HEK293 (cell line): ENCODE data around the gene MAB21L3.

Experiments
- HOXC10 ChIP-seq: sonication (generic); formaldehyde crosslinking; IDR thresholded peaks from 2 replicates; pipeline ENCODE4 v1.8.1; 2023; ENCODE audit warnings: mild to moderate bottlenecking, missing genetic modification reagents
- MZF1 ChIP-seq: fragments of 450-650 bp; formaldehyde crosslinking; IDR thresholded peaks from 2 replicates; pipeline ENCODE4 v1.5.1; 2017; ENCODE audit warnings: missing biosample characterization, missing genetic modification characterization, borderline replicate concordance
- TRIM28 ChIP-seq: IDR thresholded peaks from 2 replicates; pipeline ENCODE4 v1.6.1; 2011; ENCODE audit warnings: low read length, control low read depth, borderline replicate concordance
- ZBTB1 ChIP-seq: fragments of 450-650 bp; formaldehyde crosslinking; IDR thresholded peaks from 2 replicates; pipeline ENCODE4 v1.5.1; 2016; ENCODE audit warnings: missing biosample characterization, missing genetic modification characterization
- ZBTB7A ChIP-seq: fragments of 450-650 bp; formaldehyde crosslinking; IDR thresholded peaks from 2 replicates; pipeline ENCODE4 v1.5.1; 2016; ENCODE audit warnings: low read depth, missing biosample characterization, missing genetic modification characterization
- ZNF274 ChIP-seq, 2 experiments: fragments of 200-500 bp in 1 of 2; fragments of 450-650 bp in 1 of 2; sonication (Bioruptor generic) in 1 of 2; formaldehyde crosslinking in 1 of 2; IDR thresholded peaks; 2 replicates each; pipeline versions ENCODE4 v1.5.1 to v1.6.1; 2014 to 2016; ENCODE audit warnings: borderline replicate concordance in 1 of 2, inconsistent platforms in 1 of 2, low read length in 1 of 2, missing biosample characterization in 1 of 2, missing genetic modification characterization in 1 of 2
- ZNF324 ChIP-seq: fragments of 450-650 bp; formaldehyde crosslinking; IDR thresholded peaks from 2 replicates; pipeline ENCODE4 v1.5.1; 2016; ENCODE audit warnings: missing biosample characterization, missing genetic modification characterization
- ZNF350 ChIP-seq: fragments of 450-650 bp; formaldehyde crosslinking; IDR thresholded peaks from 2 replicates; pipeline ENCODE4 v1.5.0; 2017; ENCODE audit warnings: missing biosample characterization, mild to moderate bottlenecking, missing genetic modification characterization
- ZNF747 ChIP-seq: fragments of 450-650 bp; formaldehyde crosslinking; IDR thresholded peaks from 2 replicates; pipeline ENCODE4 v1.5.1; 2016; ENCODE audit warnings: missing biosample characterization, missing genetic modification characterization
- TF ChIP-seq, protein P1 (sequence below): fragments of 450-650 bp; formaldehyde crosslinking; IDR thresholded peaks from 2 replicates; pipeline ENCODE4 v1.5.1; 2016; ENCODE audit warnings: missing biosample characterization, missing genetic modification characterization
- TF ChIP-seq, protein P2 (sequence below): fragments of 450-650 bp; formaldehyde crosslinking; IDR thresholded peaks from 2 replicates; pipeline ENCODE4 v1.5.1; 2016; ENCODE audit warnings: missing biosample characterization, missing genetic modification characterization
- TF ChIP-seq, protein P3 (sequence below): sonication (generic); formaldehyde crosslinking; IDR thresholded peaks from 2 replicates; pipeline ENCODE4 v1.8.1; 2022; ENCODE audit warnings: mild to moderate bottlenecking, moderate library complexity, missing genetic modification reagents
- TF ChIP-seq, protein P4 (sequence below): fragments of 450-650 bp; formaldehyde crosslinking; IDR thresholded peaks from 2 replicates; pipeline ENCODE4 v1.5.1; 2016; ENCODE audit warnings: missing biosample characterization, missing genetic modification characterization

DNA sequence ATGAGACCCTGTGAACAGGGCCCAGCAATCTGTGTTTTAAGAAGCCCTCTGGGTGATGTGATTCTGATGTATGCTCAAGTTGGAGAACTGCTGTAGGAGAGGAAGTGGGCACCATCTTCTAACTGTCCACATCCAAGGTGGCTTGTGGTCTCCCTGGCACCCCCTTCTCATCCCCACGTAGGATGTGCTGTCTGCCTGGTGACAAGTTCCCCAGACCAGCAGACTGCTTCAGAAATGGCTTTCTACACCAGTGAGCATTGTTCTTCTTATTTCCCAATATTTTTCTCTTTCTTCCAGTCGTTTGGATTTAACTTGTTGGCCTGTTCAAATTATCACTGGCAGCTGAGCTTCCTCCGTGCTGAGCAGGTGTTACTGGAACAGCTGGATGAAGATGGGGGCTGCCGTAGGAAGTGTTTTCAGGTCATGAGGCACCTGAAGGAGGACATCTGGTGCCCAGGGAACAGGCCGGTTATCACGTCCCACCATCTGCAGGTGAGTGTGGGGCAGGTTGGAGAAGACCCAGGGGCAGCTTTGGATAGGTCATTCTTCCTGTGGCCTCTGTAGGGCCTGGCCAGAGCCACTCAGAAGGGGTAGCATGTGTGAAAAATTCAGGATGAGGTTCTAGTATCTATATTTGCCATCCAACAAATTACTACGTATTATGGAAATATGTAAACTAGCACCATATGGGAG is 16.8 kb downstream of the MAB21L3 start:
- TF ChIP-seq, protein P1, sequence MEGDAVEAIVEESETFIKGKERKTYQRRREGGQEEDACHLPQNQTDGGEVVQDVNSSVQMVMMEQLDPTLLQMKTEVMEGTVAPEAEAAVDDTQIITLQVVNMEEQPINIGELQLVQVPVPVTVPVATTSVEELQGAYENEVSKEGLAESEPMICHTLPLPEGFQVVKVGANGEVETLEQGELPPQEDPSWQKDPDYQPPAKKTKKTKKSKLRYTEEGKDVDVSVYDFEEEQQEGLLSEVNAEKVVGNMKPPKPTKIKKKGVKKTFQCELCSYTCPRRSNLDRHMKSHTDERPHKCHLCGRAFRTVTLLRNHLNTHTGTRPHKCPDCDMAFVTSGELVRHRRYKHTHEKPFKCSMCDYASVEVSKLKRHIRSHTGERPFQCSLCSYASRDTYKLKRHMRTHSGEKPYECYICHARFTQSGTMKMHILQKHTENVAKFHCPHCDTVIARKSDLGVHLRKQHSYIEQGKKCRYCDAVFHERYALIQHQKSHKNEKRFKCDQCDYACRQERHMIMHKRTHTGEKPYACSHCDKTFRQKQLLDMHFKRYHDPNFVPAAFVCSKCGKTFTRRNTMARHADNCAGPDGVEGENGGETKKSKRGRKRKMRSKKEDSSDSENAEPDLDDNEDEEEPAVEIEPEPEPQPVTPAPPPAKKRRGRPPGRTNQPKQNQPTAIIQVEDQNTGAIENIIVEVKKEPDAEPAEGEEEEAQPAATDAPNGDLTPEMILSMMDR = no peak
- TF ChIP-seq, protein P2, sequence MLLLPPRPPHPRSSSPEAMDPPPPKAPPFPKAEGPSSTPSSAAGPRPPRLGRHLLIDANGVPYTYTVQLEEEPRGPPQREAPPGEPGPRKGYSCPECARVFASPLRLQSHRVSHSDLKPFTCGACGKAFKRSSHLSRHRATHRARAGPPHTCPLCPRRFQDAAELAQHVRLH (tag by site-specific recombination) = no peak
- TF ChIP-seq ZNF747 (tag by site-specific recombination) = no peak
- no peak for TF ChIP-seq ZNF324 (tag by site-specific recombination)
- TF ChIP-seq, protein P3, sequence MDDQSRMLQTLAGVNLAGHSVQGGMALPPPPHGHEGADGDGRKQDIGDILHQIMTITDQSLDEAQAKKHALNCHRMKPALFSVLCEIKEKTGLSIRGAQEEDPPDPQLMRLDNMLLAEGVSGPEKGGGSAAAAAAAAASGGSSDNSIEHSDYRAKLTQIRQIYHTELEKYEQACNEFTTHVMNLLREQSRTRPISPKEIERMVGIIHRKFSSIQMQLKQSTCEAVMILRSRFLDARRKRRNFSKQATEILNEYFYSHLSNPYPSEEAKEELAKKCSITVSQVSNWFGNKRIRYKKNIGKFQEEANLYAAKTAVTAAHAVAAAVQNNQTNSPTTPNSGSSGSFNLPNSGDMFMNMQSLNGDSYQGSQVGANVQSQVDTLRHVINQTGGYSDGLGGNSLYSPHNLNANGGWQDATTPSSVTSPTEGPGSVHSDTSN (CRISPR knock-in tag) = no peak
- TF ChIP-seq ZBTB7A (tag by site-specific recombination) = no peak
- TF ChIP-seq ZNF274 (IDR thresholded peaks at IDR 0.05; ENCODE audit: low read length) = no peak
- TF ChIP-seq ZNF274 (tag by site-specific recombination; IDR thresholded peaks at IDR 0.05; ENCODE audit: borderline replicate concordance) = no peak
- no peak for TF ChIP-seq ZNF350 (tag by site-specific recombination)
- TF ChIP-seq ZBTB1 (tag by site-specific recombination) = no peak
- TF ChIP-seq HOXC10 (CRISPR knock-in tag) = no peak
- TF ChIP-seq, protein P4, sequence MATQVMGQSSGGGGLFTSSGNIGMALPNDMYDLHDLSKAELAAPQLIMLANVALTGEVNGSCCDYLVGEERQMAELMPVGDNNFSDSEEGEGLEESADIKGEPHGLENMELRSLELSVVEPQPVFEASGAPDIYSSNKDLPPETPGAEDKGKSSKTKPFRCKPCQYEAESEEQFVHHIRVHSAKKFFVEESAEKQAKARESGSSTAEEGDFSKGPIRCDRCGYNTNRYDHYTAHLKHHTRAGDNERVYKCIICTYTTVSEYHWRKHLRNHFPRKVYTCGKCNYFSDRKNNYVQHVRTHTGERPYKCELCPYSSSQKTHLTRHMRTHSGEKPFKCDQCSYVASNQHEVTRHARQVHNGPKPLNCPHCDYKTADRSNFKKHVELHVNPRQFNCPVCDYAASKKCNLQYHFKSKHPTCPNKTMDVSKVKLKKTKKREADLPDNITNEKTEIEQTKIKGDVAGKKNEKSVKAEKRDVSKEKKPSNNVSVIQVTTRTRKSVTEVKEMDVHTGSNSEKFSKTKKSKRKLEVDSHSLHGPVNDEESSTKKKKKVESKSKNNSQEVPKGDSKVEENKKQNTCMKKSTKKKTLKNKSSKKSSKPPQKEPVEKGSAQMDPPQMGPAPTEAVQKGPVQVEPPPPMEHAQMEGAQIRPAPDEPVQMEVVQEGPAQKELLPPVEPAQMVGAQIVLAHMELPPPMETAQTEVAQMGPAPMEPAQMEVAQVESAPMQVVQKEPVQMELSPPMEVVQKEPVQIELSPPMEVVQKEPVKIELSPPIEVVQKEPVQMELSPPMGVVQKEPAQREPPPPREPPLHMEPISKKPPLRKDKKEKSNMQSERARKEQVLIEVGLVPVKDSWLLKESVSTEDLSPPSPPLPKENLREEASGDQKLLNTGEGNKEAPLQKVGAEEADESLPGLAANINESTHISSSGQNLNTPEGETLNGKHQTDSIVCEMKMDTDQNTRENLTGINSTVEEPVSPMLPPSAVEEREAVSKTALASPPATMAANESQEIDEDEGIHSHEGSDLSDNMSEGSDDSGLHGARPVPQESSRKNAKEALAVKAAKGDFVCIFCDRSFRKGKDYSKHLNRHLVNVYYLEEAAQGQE = no peak
- no peak for TF ChIP-seq TRIM28
- no peak for TF ChIP-seq MZF1 (tag by site-specific recombination)
